SKM-1 treated with dmso at 0.1 percent for 144 hours (cell line): ENCODE results near the gene ADIRF.

Experiments used
- DNase-seq: peaks from one replicate; lab custom pipeline; 2025; ENCODE audit not compliant: unreplicated experiment; lab: John Stamatoyannopoulos, UW

ADIRF gene

GRCh38 chr10:86960003-86960862, 8.0 kb upstream of the ADIRF start:
- DNase-seq: peak; percentile 74

GRCh38 chr10:86960863-86961434, 7.3 kb upstream of the ADIRF start:
- DNase-seq: no peak

GRCh38 chr10:86961481-86962091, 6.7 kb upstream of the ADIRF start:
- DNase-seq: no peak

- no peak for DNase-seq
Measured at GRCh38 chr10:86962136-86962980, 5.9 kb upstream of the ADIRF start.

GRCh38 chr10:86962981-86963310, 5.3 kb upstream of the ADIRF start:
- no peak for DNase-seq

- no peak for DNase-seq
Measured at GRCh38 chr10:86963341-86963919, 4.9 kb upstream of the ADIRF start.

- no peak for DNase-seq
Measured at GRCh38 chr10:86964061-86964846, 4.0 kb upstream of the ADIRF start.

- no peak for DNase-seq
Measured at GRCh38 chr10:86964847-86965190, 3.5 kb upstream of the ADIRF start.

- DNase-seq: no peak
Measured at GRCh38 chr10:86965986-86966654, 2.2 kb upstream of the ADIRF start.

GRCh38 chr10:86967481-86967941, 771 bp upstream of the ADIRF start:
- DNase-seq: no peak

GRCh38 chr10:86968994-86969355, 693 bp downstream of the ADIRF start:
- no peak for DNase-seq

- no peak for DNase-seq
Measured at GRCh38 chr10:86969421-86970041, 1.2 kb downstream of the ADIRF start.

GRCh38 chr10:86970162-86970981, 2.1 kb downstream of the ADIRF start:
- DNase-seq: peak; percentile 38

GRCh38 chr10:86970982-86971231, 2.6 kb downstream of the ADIRF start:
- DNase-seq: no peak

- DNase-seq: peak; percentile 68
Measured at GRCh38 chr10:86971232-86971991, 3.1 kb downstream of the ADIRF start.

GRCh38 chr10:86972613-86973380, 4.5 kb downstream of the ADIRF start:
- no peak for DNase-seq

GRCh38 chr10:86974484-86974883, 6.2 kb downstream of the ADIRF start:
- DNase-seq: no peak
